GM12873 (cell line): ENCODE measurements around the gene CAMK4.

Source experiments
- CTCF ChIP-seq: IDR thresholded peaks from 2 replicates; pipeline ENCODE4 v1.5.1; 2012; ENCODE audit warnings: low read depth, mild to moderate bottlenecking, moderate library complexity, low read length, control low read depth; ENCODE audit not compliant: insufficient read depth; ENCODE audit errors: missing control alignments

The CAMK4 gene

GRCh38 chr5:111530298-111530740 is 306.1 kb downstream of the CAMK4 start:
- TF ChIP-seq CTCF: no peak

GRCh38 chr5:111532886-111533582 is 308.9 kb downstream of the CAMK4 start:
- no peak for TF ChIP-seq CTCF

- TF ChIP-seq CTCF: no peak
These were observed 311.8 kb downstream of the CAMK4 start for GRCh38 chr5:111535879-111536549.

GRCh38 chr5:111537141-111538024 is 313.2 kb downstream of the CAMK4 start:
- no peak for TF ChIP-seq CTCF
